ENCODE results near the gene RASA3.

- TF ChIP-seq, protein P1, sequence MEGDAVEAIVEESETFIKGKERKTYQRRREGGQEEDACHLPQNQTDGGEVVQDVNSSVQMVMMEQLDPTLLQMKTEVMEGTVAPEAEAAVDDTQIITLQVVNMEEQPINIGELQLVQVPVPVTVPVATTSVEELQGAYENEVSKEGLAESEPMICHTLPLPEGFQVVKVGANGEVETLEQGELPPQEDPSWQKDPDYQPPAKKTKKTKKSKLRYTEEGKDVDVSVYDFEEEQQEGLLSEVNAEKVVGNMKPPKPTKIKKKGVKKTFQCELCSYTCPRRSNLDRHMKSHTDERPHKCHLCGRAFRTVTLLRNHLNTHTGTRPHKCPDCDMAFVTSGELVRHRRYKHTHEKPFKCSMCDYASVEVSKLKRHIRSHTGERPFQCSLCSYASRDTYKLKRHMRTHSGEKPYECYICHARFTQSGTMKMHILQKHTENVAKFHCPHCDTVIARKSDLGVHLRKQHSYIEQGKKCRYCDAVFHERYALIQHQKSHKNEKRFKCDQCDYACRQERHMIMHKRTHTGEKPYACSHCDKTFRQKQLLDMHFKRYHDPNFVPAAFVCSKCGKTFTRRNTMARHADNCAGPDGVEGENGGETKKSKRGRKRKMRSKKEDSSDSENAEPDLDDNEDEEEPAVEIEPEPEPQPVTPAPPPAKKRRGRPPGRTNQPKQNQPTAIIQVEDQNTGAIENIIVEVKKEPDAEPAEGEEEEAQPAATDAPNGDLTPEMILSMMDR (IDR thresholded peaks at IDR 0.05): no peak
- TF ChIP-seq POLR2A (IDR thresholded peaks at IDR 0.05): no peak
These were observed 94.7 kb downstream of the RASA3 start for GRCh38 chr13:114037674-114038073.

Measured in right lobe of liver (tissue), 4 donors.